SKM-1 (cell line): ENCODE measurements around the gene HS3ST4.
"Not testable (repeated sequence)": the region's sequence is repeated elsewhere in the genome, so short reads cannot be mapped to it uniquely, and the experiment has no call there.

Experiments
- DNase-seq: peaks from one replicate; lab custom pipeline; 2025; ENCODE audit not compliant: unreplicated experiment; lab: John Stamatoyannopoulos, UW

HS3ST4 gene

DNA sequence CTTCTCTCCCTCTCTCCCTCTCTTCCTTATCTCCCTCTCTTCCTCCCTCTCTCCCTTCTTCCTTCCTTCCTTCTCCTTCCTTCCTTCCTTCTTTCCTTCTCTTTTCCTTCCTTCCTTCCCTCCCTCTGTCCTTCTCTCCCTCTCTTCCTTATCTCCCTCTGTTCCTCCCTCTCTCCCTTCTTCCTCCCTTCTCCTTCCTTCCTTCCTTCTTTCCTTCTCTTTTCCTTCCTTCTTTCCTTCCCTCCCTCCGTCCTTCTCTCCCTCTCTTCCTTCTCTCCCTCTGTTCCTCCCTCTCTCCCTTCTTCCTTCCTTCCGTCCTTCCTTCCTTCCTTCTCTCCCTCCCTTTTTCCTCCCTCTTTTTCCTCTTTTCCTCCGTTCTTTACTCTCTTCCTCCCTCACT, 38.6 kb downstream of the HS3ST4 start:
- no peak for DNase-seq

DNA sequence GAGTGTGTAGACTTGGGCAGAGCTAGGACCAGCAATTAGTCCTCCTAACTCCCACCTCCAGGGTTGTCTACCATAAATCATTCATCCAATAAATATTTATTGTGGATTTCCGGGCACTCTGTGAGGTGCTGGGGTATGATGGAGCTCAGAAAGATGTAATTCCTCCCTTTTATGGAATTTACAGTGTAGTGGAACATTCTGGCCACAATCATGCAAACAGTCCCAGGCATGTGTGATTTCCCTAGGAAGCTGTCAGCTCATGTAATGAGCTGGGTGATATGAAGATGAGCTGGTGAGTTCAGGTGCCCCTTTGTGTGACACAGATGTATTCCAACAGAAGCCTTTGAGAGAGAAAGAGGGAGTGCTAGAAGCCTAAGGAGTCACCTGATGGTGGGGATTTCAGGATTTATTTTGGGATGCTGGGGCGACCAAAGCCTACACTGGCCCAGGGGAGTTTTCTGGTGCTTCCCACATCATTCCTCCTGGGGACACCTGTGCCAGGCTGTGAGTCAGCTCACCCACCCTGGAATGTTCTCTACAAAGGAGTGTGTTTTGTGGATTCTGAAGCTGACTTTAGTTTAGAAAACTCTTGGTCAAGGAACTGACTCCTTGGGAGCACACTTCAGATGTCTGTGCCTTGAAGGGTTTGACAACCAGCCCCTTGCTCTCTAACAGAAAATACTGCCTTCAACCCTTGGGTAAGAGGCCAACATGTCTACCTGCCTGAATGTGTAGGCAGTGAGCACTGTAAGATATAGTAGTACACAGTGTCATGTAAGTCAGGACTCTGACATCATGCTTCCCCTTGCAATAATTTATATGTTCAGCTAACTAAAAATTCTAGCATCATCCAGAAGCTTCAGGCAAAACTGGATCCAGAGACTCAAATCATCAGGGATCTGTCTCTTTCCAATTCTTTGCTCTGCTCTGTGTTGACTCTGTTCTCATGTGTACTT, 42.9 kb downstream of the HS3ST4 start:
- no peak for DNase-seq

- DNase-seq: no peak
These were observed 43.9 kb downstream of the HS3ST4 start for GRCh38 chr16:25735645-25736044.

- no peak for DNase-seq
These were observed 55.5 kb downstream of the HS3ST4 start for GRCh38 chr16:25747160-25747758.

- DNase-seq: no peak
These were observed 56.4 kb downstream of the HS3ST4 start for GRCh38 chr16:25748092-25748654.

GRCh38 chr16:25750488-25751216, 58.9 kb downstream of the HS3ST4 start:
- no peak for DNase-seq

DNA sequence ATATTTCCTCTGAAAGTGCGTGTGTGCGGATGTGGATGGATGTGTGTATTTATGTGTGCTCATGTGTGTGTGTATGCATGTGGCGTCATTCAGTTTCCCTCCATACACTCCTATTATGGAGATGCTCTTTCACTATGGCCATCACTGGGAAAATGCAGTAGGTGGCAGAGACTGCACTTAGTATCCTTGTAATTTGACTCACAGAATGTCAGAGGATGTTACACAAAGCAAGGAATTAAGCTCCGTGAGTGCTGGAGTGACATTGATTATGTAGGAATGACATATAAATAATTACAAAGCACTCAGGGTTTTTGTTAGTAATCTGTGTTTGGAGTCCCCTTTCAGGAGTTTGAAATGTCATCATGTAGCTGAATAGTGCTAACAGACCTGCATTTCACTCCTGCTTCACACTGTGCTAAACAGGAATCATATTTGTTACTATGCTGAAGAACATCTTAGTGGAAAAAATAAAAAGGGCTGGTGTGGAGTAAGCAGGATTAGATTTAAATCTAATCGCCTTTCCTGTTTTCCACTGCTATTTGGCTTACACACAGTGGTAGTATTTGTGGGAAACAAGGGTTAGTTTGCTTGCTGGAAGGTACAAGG, 59.6 kb downstream of the HS3ST4 start:
- no peak for DNase-seq

DNA sequence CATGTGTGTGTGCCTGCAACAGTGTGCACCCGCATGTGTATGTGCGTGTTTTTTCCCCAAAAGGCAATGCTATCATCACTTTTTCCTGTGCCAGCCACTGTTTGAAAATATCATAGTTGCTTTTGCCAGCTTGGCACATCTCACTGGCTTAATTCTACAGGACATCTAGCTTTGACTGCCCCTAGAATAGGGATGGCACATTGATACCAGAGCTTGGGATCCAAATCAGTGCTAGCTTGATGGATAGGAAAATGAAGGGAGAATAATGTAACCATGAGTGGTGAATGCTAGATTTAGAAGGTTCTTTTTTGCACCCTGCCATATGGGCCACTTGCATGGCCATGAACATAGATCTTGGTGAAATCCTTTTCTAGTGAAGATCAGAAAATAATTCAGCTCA, 72.7 kb downstream of the HS3ST4 start:
- DNase-seq: no peak

DNA sequence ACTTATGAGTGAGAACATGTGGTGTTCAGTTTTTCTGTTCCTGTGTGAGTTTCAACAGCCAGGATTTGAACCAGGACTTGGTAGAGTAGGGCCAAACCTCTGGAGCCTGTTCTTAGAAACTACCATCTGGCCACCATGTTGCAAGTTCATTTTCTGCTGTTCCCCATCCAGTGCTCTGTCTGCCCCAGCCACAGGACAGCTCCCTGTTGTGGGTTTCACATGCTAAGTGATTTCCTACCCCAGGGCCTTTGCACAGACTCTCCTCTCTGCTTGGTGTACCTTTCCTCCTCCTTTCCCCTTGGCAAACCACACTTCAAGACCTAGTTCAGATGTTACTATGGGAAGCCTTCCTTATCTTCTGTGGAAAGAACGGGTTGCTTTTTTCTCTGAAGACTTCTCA, 79.5 kb downstream of the HS3ST4 start:
- no peak for DNase-seq

- DNase-seq: no peak
These were observed 80.2 kb downstream of the HS3ST4 start for GRCh38 chr16:25771812-25772568.

- not testable (repeated sequence) for DNase-seq
These were observed 84.5 kb downstream of the HS3ST4 start for GRCh38 chr16:25776214-25776613.

GRCh38 chr16:25783226-25783625, 91.5 kb downstream of the HS3ST4 start:
- DNase-seq: no peak

GRCh38 chr16:25785361-25785760, 93.6 kb downstream of the HS3ST4 start:
- no peak for DNase-seq

GRCh38 chr16:25786748-25787147, 95.0 kb downstream of the HS3ST4 start:
- no peak for DNase-seq

DNA sequence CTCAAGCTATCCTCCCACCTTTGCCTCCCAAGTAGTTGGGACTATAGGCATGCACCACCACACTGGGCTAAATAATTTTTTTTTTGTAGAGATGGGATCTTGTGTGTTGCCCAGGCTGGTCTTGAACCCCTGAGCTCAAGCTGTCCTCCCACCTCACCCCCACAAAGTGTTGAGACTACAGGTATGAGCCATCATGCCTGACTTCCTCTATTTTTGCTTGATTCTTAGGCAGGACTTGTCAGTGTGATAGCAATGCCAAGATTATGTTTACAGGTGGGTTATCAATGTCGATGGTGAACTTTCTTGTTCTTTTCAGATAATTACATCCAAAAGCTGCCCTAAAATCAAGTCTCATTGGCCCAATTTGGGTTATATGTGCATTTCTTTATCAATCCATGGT, 96.9 kb downstream of the HS3ST4 start:
- no peak for DNase-seq

- DNase-seq: no peak
These were observed 104.5 kb downstream of the HS3ST4 start for GRCh38 chr16:25796239-25796638.

- no peak for DNase-seq
These were observed 106.3 kb downstream of the HS3ST4 start for GRCh38 chr16:25798065-25798464.

GRCh38 chr16:25799816-25800215, 108.1 kb downstream of the HS3ST4 start:
- no peak for DNase-seq

DNA sequence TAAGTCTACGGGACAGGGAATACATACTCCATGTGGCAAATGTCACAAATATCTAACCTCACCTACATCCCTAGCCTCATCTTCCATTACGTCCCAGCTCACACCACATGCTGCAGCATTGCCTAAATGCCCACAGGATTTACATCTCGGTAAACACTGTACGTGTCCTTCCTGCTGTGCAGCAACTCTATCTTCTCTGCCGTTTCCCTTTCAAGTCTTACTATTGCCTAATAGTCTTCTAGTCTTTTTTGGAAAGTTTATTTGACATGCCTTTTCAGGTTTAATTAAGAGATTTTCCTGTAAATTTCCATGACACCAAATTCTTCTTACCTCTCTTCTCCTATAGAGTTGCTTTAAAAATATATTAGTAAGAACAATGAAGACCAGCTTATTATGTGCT, 120.5 kb downstream of the HS3ST4 start:
- no peak for DNase-seq

DNA sequence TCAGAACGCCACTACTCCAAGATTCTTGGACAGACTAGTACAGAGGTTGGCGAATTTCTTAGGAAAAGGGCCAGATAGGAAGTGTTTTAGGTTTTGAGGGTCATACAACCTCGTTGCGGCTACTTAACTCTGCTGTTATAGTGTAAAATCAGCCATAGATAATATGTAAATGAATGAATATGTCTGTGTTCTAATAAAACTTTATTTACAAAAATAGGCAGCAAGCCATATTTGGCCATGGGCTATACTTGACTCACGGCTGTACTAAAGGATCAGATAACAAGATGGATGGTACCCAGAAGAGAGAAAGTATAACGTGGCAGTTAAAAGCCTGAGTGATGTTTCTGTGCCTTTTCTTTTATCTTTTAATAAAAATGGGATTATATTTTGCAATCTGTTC, 125.5 kb downstream of the HS3ST4 start:
- no peak for DNase-seq
